Measurements from ENCODE around the gene SGPL1.

The SGPL1 gene

DNA sequence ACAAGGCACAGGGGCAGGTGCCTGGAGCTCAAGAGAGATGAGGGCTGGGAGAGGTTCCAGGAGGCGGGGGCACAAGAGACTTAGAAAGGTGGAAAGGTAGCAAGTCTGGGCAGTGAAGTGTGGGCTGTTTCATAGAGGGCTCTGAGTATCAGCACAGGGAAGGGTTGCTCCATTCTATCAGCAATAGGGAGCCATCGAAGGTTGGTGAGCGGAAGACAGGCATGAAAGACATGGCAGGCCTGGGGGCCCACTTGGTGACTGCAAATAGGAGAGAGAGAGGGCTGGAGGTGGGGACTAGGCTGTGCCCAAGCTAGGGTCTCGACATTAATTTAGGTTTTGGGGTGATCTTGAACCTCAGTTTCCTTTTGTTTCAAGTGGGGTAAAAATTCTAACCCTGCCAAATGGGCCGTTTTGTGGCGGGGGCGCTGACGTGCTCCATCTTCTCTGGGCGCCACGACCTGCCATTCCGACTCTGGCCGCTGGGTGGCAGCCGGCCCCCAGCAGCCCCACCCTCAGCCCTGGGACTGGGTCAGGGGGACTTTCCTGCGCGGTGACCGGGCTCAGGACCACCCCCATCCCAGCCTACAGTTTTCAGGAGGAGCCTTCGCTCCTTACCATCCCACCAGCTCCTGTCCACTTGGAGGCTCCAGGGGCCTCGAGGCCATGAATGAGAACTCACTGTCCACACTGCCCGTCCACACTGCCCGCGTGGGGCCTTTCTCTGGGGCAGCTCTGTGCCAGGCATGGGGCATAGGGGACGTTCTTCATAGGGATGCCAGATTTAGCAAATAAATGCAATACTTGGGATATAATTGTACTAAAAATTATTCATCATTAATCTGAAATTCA, 109.9 kb downstream of the SGPL1 start:
- Histone ChIP-seq H3K4ac (ENCODE audit: low read depth in 1 of 2, low read length in 2 of 2) (no peak overlapping the region), H2BK5ac (ENCODE audit: low read depth, low read length, poor library complexity, severe bottlenecking) (no peak overlapping the region), H2BK12ac (ENCODE audit: low read length in 2 of 2) (no peak overlapping the region), H3K27me3 (ENCODE audit: control insufficient read depth in 1 of 2, insufficient read depth in 1 of 2, low read length in 2 of 2) (peaks cover 54 to 90% of the 10 kb centered on the region in 2 experiments), H4K8ac (ENCODE audit: low read length) (no peak overlapping the region), H3K18ac (ENCODE audit: low read depth in 1 of 2, low read length in 2 of 2) (no peak overlapping the region), H4K91ac (ENCODE audit: low read length) (no peak overlapping the region), H3K9me3 (ENCODE audit: control insufficient read depth, low read length) (no peaks in the 10 kb centered on the region), H2AK5ac (ENCODE audit: low read length, severe bottlenecking) (no peak overlapping the region), H3K36me3 (ENCODE audit: control insufficient read depth in 1 of 2, insufficient read depth in 2 of 2, low read depth in 1 of 2, low read length in 2 of 2) (no peaks in the 10 kb centered on the region), H3K23ac (ENCODE audit: low read length in 2 of 2) (no peak overlapping the region), H3K4me3 (ENCODE audit: insufficient read depth in 1 of 2, low read depth in 1 of 2, low read length in 2 of 2) (no peak overlapping the region), H3K4me2 (ENCODE audit: low read length, poor library complexity, severe bottlenecking) (no peak overlapping the region), H3K14ac (ENCODE audit: low read length in 2 of 2) (no peak overlapping the region), H3K27ac (ENCODE audit: low read length, poor library complexity, severe bottlenecking) (no peak overlapping the region), H3K9ac (ENCODE audit: low read length) (no peak overlapping the region), H2BK120ac (ENCODE audit: low read depth, low read length) (no peak overlapping the region), H2AFZ (ENCODE audit: low read depth, low read length) (no peak overlapping the region), H2BK15ac (ENCODE audit: low read depth, poor library complexity, severe bottlenecking) (no peak overlapping the region), H3K4me1 (ENCODE audit: control insufficient read depth, insufficient read depth, low read depth, low read length) (peaks cover 2% of the 10 kb centered on the region), H3K79me1 (replicated peaks; ENCODE audit: low read length, poor library complexity, severe bottlenecking) (no peaks in the 10 kb centered on the region)
- DNase-seq, result peak; percentile 27
- WGBS, result 29% methylated on average over 21 of the region's 22 CpGs

GRCh38 chr10:70926226-70927000, 110.7 kb downstream of the SGPL1 start:
- Histone ChIP-seq H2BK5ac (ENCODE audit: low read depth, low read length, poor library complexity, severe bottlenecking) (no peak overlapping the region), H3K23ac (ENCODE audit: low read length in 2 of 2) (no peak overlapping the region), H2AFZ (ENCODE audit: low read depth, low read length) (no peak overlapping the region), H3K79me1 (replicated peaks; ENCODE audit: low read length, poor library complexity, severe bottlenecking) (no peaks in the 10 kb centered on the region), H2BK120ac (ENCODE audit: low read depth, low read length) (no peak overlapping the region), H3K36me3 (ENCODE audit: control insufficient read depth in 1 of 2, insufficient read depth in 2 of 2, low read depth in 1 of 2, low read length in 2 of 2) (no peaks in the 10 kb centered on the region), H3K14ac (ENCODE audit: low read length in 2 of 2) (no peak overlapping the region), H3K4me2 (ENCODE audit: low read length, poor library complexity, severe bottlenecking) (no peak overlapping the region), H2BK15ac (ENCODE audit: low read depth, poor library complexity, severe bottlenecking) (no peak overlapping the region), H4K91ac (ENCODE audit: low read length) (no peak overlapping the region), H3K4me1 (ENCODE audit: control insufficient read depth, insufficient read depth, low read depth, low read length) (peaks cover 9% of the 10 kb centered on the region), H2BK12ac (ENCODE audit: low read length in 2 of 2) (no peak overlapping the region), H3K4ac (ENCODE audit: low read depth in 1 of 2, low read length in 2 of 2) (no peak overlapping the region), H3K4me3 (ENCODE audit: insufficient read depth in 1 of 2, low read depth in 1 of 2, low read length in 2 of 2) (no peak overlapping the region), H3K9me3 (ENCODE audit: control insufficient read depth, low read length) (no peaks in the 10 kb centered on the region), H2AK5ac (ENCODE audit: low read length, severe bottlenecking) (no peak overlapping the region), H4K8ac (ENCODE audit: low read length) (no peak overlapping the region), H3K27me3 (ENCODE audit: control insufficient read depth in 1 of 2, insufficient read depth in 1 of 2, low read length in 2 of 2) (peaks cover 46 to 90% of the 10 kb centered on the region in 2 experiments), H3K27ac (ENCODE audit: low read length, poor library complexity, severe bottlenecking) (no peak overlapping the region), H3K9ac (ENCODE audit: low read length) (no peak overlapping the region), H3K18ac (ENCODE audit: low read depth in 1 of 2, low read length in 2 of 2) (no peak overlapping the region)
- DNase-seq, result no peak
- 89% methylated on average over 18 of the region's 18 CpGs for WGBS

GRCh38 chr10:70927189-70927943, 111.6 kb downstream of the SGPL1 start:
- no peak overlapping the region for H2AK5ac ChIP-seq (ENCODE audit: low read length, severe bottlenecking)
- H3K27ac ChIP-seq (ENCODE audit: low read length, poor library complexity, severe bottlenecking), result no peak overlapping the region
- H2BK120ac ChIP-seq (ENCODE audit: low read depth, low read length), result no peak overlapping the region
- H3K36me3 ChIP-seq (ENCODE audit: control insufficient read depth in 1 of 2, insufficient read depth in 2 of 2, low read depth in 1 of 2, low read length in 2 of 2), result no peaks in the 10 kb centered on the region
- no peak overlapping the region for H3K4me2 ChIP-seq (ENCODE audit: low read length, poor library complexity, severe bottlenecking)
- peaks cover 15% of the 10 kb centered on the region for H3K4me1 ChIP-seq (ENCODE audit: control insufficient read depth, insufficient read depth, low read depth, low read length)
- H3K4me3 ChIP-seq (ENCODE audit: insufficient read depth in 1 of 2, low read depth in 1 of 2, low read length in 2 of 2), result no peak overlapping the region
- no peak overlapping the region for H2BK15ac ChIP-seq (ENCODE audit: low read depth, poor library complexity, severe bottlenecking)
- H3K9ac ChIP-seq (ENCODE audit: low read length), result no peak overlapping the region
- no peak overlapping the region for H3K4ac ChIP-seq (ENCODE audit: low read depth in 1 of 2, low read length in 2 of 2)
- no peak overlapping the region for H4K8ac ChIP-seq (ENCODE audit: low read length)
- no peaks in the 10 kb centered on the region for H3K9me3 ChIP-seq (ENCODE audit: control insufficient read depth, low read length)
- no peak overlapping the region for H2BK12ac ChIP-seq (ENCODE audit: low read length in 2 of 2)
- H3K27me3 ChIP-seq (ENCODE audit: control insufficient read depth in 1 of 2, insufficient read depth in 1 of 2, low read length in 2 of 2), result peaks cover 40 to 90% of the 10 kb centered on the region in 2 experiments
- DNase-seq, result no peak
- H3K18ac ChIP-seq (ENCODE audit: low read depth in 1 of 2, low read length in 2 of 2), result no peak overlapping the region
- no peaks in the 10 kb centered on the region for H3K79me1 ChIP-seq (replicated peaks; ENCODE audit: low read length, poor library complexity, severe bottlenecking)
- no peak overlapping the region for H2AFZ ChIP-seq (ENCODE audit: low read depth, low read length)
- WGBS, result 86% methylated on average over 8 of the region's 13 CpGs
- no peak overlapping the region for H4K91ac ChIP-seq (ENCODE audit: low read length)
- H2BK5ac ChIP-seq (ENCODE audit: low read depth, low read length, poor library complexity, severe bottlenecking), result no peak overlapping the region
- no peak overlapping the region for H3K14ac ChIP-seq (ENCODE audit: low read length in 2 of 2)
- peak overlapping the region in 1 of 2 experiments; percentile 46 for H3K23ac ChIP-seq (ENCODE audit: low read length in 2 of 2)

- no peak overlapping the region for H3K18ac ChIP-seq (ENCODE audit: low read depth in 1 of 2, low read length in 2 of 2)
- peaks cover 38 to 95% of the 10 kb centered on the region in 2 experiments for H3K27me3 ChIP-seq (ENCODE audit: control insufficient read depth in 1 of 2, insufficient read depth in 1 of 2, low read length in 2 of 2)
These were observed 112.4 kb downstream of the SGPL1 start for GRCh38 chr10:70928140-70928539.

More at GRCh38 chr10:70928140-70928539, 112.4 kb downstream of the SGPL1 start:
- H2AK5ac ChIP-seq (ENCODE audit: low read length, severe bottlenecking), result no peak overlapping the region
- H2BK120ac ChIP-seq (ENCODE audit: low read depth, low read length), result no peak overlapping the region
- H2BK5ac ChIP-seq (ENCODE audit: low read depth, low read length, poor library complexity, severe bottlenecking), result no peak overlapping the region
- no peak overlapping the region for H2BK15ac ChIP-seq (ENCODE audit: low read depth, poor library complexity, severe bottlenecking)
- WGBS, result 73% methylated on average over 8 of the region's 8 CpGs
- H3K14ac ChIP-seq (ENCODE audit: low read length in 2 of 2), result no peak overlapping the region
- no peaks in the 10 kb centered on the region for H3K9me3 ChIP-seq (ENCODE audit: control insufficient read depth, low read length)
- no peak overlapping the region for H3K4ac ChIP-seq (ENCODE audit: low read depth in 1 of 2, low read length in 2 of 2)
- H3K23ac ChIP-seq (ENCODE audit: low read length in 2 of 2), result no peak overlapping the region
- H3K36me3 ChIP-seq (ENCODE audit: control insufficient read depth in 1 of 2, insufficient read depth in 2 of 2, low read depth in 1 of 2, low read length in 2 of 2), result no peaks in the 10 kb centered on the region
- H3K4me2 ChIP-seq (ENCODE audit: low read length, poor library complexity, severe bottlenecking), result no peak overlapping the region
- H3K79me1 ChIP-seq (replicated peaks; ENCODE audit: low read length, poor library complexity, severe bottlenecking), result no peaks in the 10 kb centered on the region
- no peak overlapping the region for H2BK12ac ChIP-seq (ENCODE audit: low read length in 2 of 2)
- H2AFZ ChIP-seq (ENCODE audit: low read depth, low read length), result no peak overlapping the region
- peak; percentile 13 for DNase-seq
- no peak overlapping the region for H4K8ac ChIP-seq (ENCODE audit: low read length)
- H3K27ac ChIP-seq (ENCODE audit: low read length, poor library complexity, severe bottlenecking), result no peak overlapping the region
- H3K4me3 ChIP-seq (ENCODE audit: insufficient read depth in 1 of 2, low read depth in 1 of 2, low read length in 2 of 2), result no peak overlapping the region
- H3K4me1 ChIP-seq (ENCODE audit: control insufficient read depth, insufficient read depth, low read depth, low read length), result peaks cover 15% of the 10 kb centered on the region
- no peak overlapping the region for H3K9ac ChIP-seq (ENCODE audit: low read length)
- H4K91ac ChIP-seq (ENCODE audit: low read length), result no peak overlapping the region

Measured in mesenchymal stem cell (in vitro differentiated cells and primary cell).